NCI-H526 treated with DMSO at 0.1 percent for 48 hours (cell line): ENCODE measurements around the gene ACAA2.

Experiments used
- DNase-seq: peaks from one replicate; lab custom pipeline; 2025; lab: John Stamatoyannopoulos, UW

The ACAA2 gene

GRCh38 chr18:49739275-49739674, 74.1 kb downstream of the ACAA2 start:
- no peak for DNase-seq

- no peak for DNase-seq
Measured at GRCh38 chr18:49738721-49739120, 74.6 kb downstream of the ACAA2 start.

DNA sequence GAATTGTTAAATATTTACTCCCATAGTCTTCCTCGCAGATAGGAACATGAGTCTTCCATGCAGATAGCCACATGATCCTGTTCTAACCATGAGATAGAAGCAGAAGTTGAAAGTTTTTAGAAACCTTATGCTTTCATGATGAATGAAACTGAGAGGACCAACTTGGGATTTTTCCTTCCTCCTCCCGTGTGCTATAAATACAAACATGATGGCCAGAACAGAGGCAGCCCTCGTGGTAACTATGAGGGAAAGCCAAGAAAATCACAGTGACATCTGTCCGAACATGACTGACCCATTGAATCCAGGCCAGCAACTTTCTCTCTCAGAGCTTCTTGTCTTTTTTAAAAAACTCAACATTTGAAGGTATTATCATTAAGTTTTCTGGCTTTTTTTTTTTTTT, 78.5 kb downstream of the ACAA2 start:
- DNase-seq, result no peak

DNA sequence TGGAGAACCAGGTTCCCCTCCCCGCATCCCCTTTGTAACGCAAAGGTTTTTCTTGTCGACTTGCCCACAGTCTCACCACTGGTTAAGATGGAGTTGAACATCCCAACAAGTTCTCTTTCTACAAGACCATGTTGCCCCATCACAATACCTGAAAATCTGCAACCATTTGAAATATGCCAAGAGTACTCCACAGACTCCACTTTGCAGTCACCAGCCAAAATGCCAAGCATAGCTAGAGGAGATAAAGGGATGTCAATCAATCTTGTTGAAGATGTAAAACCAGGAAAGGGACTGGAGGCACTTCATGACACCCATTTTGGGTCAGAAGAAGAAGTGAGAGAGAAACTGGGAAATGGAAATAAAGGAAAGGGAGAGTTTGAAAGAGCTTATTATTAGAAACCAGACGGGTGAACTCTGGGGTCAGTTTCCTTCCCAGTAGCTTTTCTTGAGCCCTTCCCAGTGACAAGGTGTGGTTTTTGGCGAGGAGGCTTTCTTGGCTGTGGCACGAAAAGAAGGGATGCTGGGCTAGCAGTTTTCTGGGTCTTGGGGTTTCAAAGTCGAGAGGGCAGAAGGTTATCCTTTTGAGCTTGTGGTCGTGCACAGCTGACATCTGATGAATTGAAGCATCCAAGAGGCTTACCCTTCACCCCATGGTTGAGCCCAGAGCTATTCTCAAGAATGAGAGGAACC, 79.3 kb downstream of the ACAA2 start:
- DNase-seq, result no peak

DNA sequence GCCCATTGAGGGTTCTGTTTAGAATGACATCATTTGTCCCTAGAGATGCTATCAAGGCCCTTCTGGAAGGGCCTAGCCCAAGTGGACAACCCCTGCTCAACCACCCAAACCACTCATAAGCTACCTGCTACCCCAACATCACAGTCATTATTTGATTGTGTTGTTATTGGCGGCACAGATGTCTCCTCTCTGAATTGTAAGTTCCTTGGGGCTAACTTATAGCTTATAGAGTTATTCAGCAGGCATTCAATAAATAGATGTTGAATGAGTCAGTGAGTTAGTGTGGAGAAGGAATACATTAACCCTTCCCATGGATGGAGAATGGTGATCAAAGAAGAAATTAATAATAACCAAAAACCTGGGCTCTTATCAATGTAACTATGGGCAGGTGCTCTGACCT, 80.0 kb downstream of the ACAA2 start:
- no peak for DNase-seq
